DND-41 (cell line): Measurements from ENCODE around the gene SLC1A2.

Source experiments
- CTCF ChIP-seq: IDR thresholded peaks from 2 replicates; pipeline ENCODE4 v1.5.1; 2012; ENCODE audit warnings: borderline replicate concordance, low read length, moderate library complexity, mild to moderate bottlenecking; ENCODE audit not compliant: poor library complexity, severe bottlenecking; ENCODE audit errors: extremely low read depth
- EZH2 ChIP-seq: IDR thresholded peaks from 3 replicates; pipeline ENCODE4 v1.6.1; 2012; ENCODE audit warnings: borderline replicate concordance, low read depth, mild to moderate bottlenecking, moderate library complexity, low read length, inconsistent platforms; ENCODE audit not compliant: severe bottlenecking

- no peak for TF ChIP-seq CTCF
- no peak for TF ChIP-seq EZH2
Measured at GRCh38 chr11:35322318-35322979, 96.9 kb downstream of the SLC1A2 start.
